ENCODE data around the gene FAM174C.

GRCh38 chr19:1291761-1292418, 16.6 kb downstream of the FAM174C start:
- no peak for TF ChIP-seq CTCF (IDR thresholded peaks at IDR 0.05)
- no peak for TF ChIP-seq POLR2AphosphoS5 (IDR thresholded peaks at IDR 0.05; ENCODE audit: insufficient read depth in 1 of 2, low read depth in 1 of 2)

All from vagina (tissue), 2 donors.